Loucy (cell line): ENCODE results near the gene RFPL4A.

Source experiments
- CTCF ChIP-seq: fragments of 200-600 bp; sonication (generic); conservative IDR thresholded peaks from 2 replicates; pipeline ENCODE4 v1.5.1; 2014; ENCODE audit warnings: mild to moderate bottlenecking, antibody characterized with exemption, low read length
- EZH2phosphoT487 ChIP-seq: fragments of 200-600 bp; IDR thresholded peaks from 2 replicates; pipeline ENCODE4 v1.6.1; 2018; ENCODE audit warnings: antibody characterized with exemption, mild to moderate bottlenecking, moderate library complexity, borderline replicate concordance

- TF ChIP-seq CTCF (no peak), EZH2phosphoT487 (no peak)
Measured at GRCh38 chr19:55716531-55716930, 42.4 kb upstream of the RFPL4A start.
